CD4-positive, alpha-beta T cell treated with Interleukin-15 for 1 hour (primary cell): ENCODE data around the gene UGGT1.
A peak's percentile ranks its signal among the peaks of the same experiment; 100 is the strongest.

Source experiments
- DNase-seq: peaks from one replicate; pipeline ENCODE4 v3.0.0-alpha.2; 2020

UGGT1 gene

GRCh38 chr2:128090945-128091725, at the start of gene UGGT1:
UGGT1 (plus strand) TSS chr2:128091200; CDS start chr2:128091358, 158 bp downstream.
- peak; percentile 94 for DNase-seq

GRCh38 chr2:128041561-128041960, 49.4 kb upstream of the UGGT1 start:
- DNase-seq, result no peak

- DNase-seq, result no peak
Measured at GRCh38 chr2:128043041-128043440, 48.0 kb upstream of the UGGT1 start.

- no peak for DNase-seq
Measured at GRCh38 chr2:128053331-128053730, 37.7 kb upstream of the UGGT1 start.

- DNase-seq, result no peak
Measured at GRCh38 chr2:128054104-128054885, 36.7 kb upstream of the UGGT1 start.

GRCh38 chr2:128057334-128057733, 33.7 kb upstream of the UGGT1 start:
- DNase-seq, result no peak

GRCh38 chr2:128058114-128058513, 32.9 kb upstream of the UGGT1 start:
- no peak for DNase-seq

- DNase-seq, result no peak
Measured at GRCh38 chr2:128062571-128062970, 28.4 kb upstream of the UGGT1 start.

- no peak for DNase-seq
Measured at GRCh38 chr2:128064353-128064752, 26.6 kb upstream of the UGGT1 start.

- no peak for DNase-seq
Measured at GRCh38 chr2:128069769-128070168, 21.2 kb upstream of the UGGT1 start.

- no peak for DNase-seq
Measured at GRCh38 chr2:128073278-128073677, 17.7 kb upstream of the UGGT1 start.

- no peak for DNase-seq
Measured at GRCh38 chr2:128076461-128077106, 14.4 kb upstream of the UGGT1 start.

- no peak for DNase-seq
Measured at GRCh38 chr2:128084757-128085156, 6.2 kb upstream of the UGGT1 start.

- no peak for DNase-seq
Measured at GRCh38 chr2:128086244-128086643, 4.8 kb upstream of the UGGT1 start.

GRCh38 chr2:128090575-128090944, 440 bp upstream of the UGGT1 start:
- no peak for DNase-seq

- DNase-seq, result no peak
Measured at GRCh38 chr2:128091726-128092080, 703 bp downstream of the UGGT1 start.

- no peak for DNase-seq
Measured at GRCh38 chr2:128092656-128093055, 1.7 kb downstream of the UGGT1 start.

- no peak for DNase-seq
Measured at GRCh38 chr2:128093762-128094161, 2.8 kb downstream of the UGGT1 start.

GRCh38 chr2:128095201-128095600, 4.2 kb downstream of the UGGT1 start:
- DNase-seq, result no peak

- DNase-seq, result no peak
Measured at GRCh38 chr2:128103407-128103806, 12.4 kb downstream of the UGGT1 start.

GRCh38 chr2:128105072-128105471, 14.1 kb downstream of the UGGT1 start:
- DNase-seq, result no peak

GRCh38 chr2:128108166-128108565, 17.2 kb downstream of the UGGT1 start:
- no peak for DNase-seq

GRCh38 chr2:128109243-128109642, 18.2 kb downstream of the UGGT1 start:
- no peak for DNase-seq
